Esophagus squamous epithelium (tissue), 4 donors: ENCODE data around the gene TMCC1.

Source experiments
- CTCF ChIP-seq, 6 experiments: fragments of 450-650 bp in 4 of 6; fragments of 200-600 bp in 2 of 6; sonication (generic) in 2 of 6; IDR thresholded peaks; one replicate each; pipeline ENCODE4 v1.5.1; 2016 to 2019; ENCODE audit warnings: antibody characterized with exemption in 6 of 6, mild to moderate bottlenecking in 4 of 6, moderate library complexity in 4 of 6
- POLR2A ChIP-seq, 4 donors: fragments of 450-650 bp; IDR thresholded peaks; one replicate each; pipeline ENCODE4 v1.6.1; 2017; ENCODE audit warnings: antibody characterized with exemption in 4 of 4, mild to moderate bottlenecking in 4 of 4, moderate library complexity in 3 of 4

GRCh38 chr3:129735638-129736037 lies 157.9 kb downstream of the TMCC1 start:
- TF ChIP-seq CTCF (IDR thresholded peaks at IDR 0.05) (no peak), POLR2A (IDR thresholded peaks at IDR 0.05) (no peak)
